ENCODE data around the gene EGFLAM.

The EGFLAM gene

GRCh38 chr5:38316544-38317224, 58.3 kb downstream of the EGFLAM start:
- Histone ChIP-seq H3K79me2 (ENCODE audit: insufficient read depth, low read length) (no peaks in the 10 kb centered on the region), H4K20me1 (ENCODE audit: insufficient read depth, low read length) (no peaks in the 10 kb centered on the region), H3K27me3 (ENCODE audit: insufficient read depth, low read length) (no peaks in the 10 kb centered on the region), H3K9me2 (ENCODE audit: low read depth, low read length) (no peaks in the 10 kb centered on the region), H3K4me3 (ENCODE audit: low read depth, low read length, poor library complexity, severe bottlenecking) (no peak overlapping the region), H2AFZ (ENCODE audit: low read length) (no peak overlapping the region), H3K4me1 (ENCODE audit: insufficient read depth, low read length, severe bottlenecking) (no peaks in the 10 kb centered on the region), H3K9me3 (ENCODE audit: low read length) (no peaks in the 10 kb centered on the region), H3K27ac (ENCODE audit: low read depth, low read length, poor library complexity, severe bottlenecking) (no peak overlapping the region), H3K36me3 (ENCODE audit: insufficient read depth, low read length) (no peaks in the 10 kb centered on the region), H3F3A (ENCODE audit: insufficient read depth, low read length) (no peaks in the 10 kb centered on the region), H3K9ac (ENCODE audit: low read length) (no peak overlapping the region), H3K4me2 (ENCODE audit: low read length) (no peak overlapping the region)
- TF ChIP-seq CTCF (IDR thresholded peaks at IDR 0.05; ENCODE audit: low read length): no peak
- no peak for TF ChIP-seq EZH2 (IDR thresholded peaks at IDR 0.05; ENCODE audit: borderline replicate concordance, low read length)

GRCh38 chr5:38317868-38318267, 59.5 kb downstream of the EGFLAM start:
- H3K36me3 ChIP-seq (ENCODE audit: insufficient read depth, low read length): no peaks in the 10 kb centered on the region
- TF ChIP-seq CTCF (IDR thresholded peaks at IDR 0.05; ENCODE audit: low read length) (no peak), EZH2 (IDR thresholded peaks at IDR 0.05; ENCODE audit: borderline replicate concordance, low read length) (no peak)
- H3K4me1 ChIP-seq (ENCODE audit: insufficient read depth, low read length, severe bottlenecking): no peaks in the 10 kb centered on the region
- no peak overlapping the region for H3K4me3 ChIP-seq (ENCODE audit: low read depth, low read length, poor library complexity, severe bottlenecking)
- no peak overlapping the region for H3K27ac ChIP-seq (ENCODE audit: low read depth, low read length, poor library complexity, severe bottlenecking)
- no peaks in the 10 kb centered on the region for H3K27me3 ChIP-seq (ENCODE audit: insufficient read depth, low read length)
- H4K20me1 ChIP-seq (ENCODE audit: insufficient read depth, low read length): no peaks in the 10 kb centered on the region
- H3K9me3 ChIP-seq (ENCODE audit: low read length): no peaks in the 10 kb centered on the region
- no peaks in the 10 kb centered on the region for H3F3A ChIP-seq (ENCODE audit: insufficient read depth, low read length)
- no peaks in the 10 kb centered on the region for H3K9me2 ChIP-seq (ENCODE audit: low read depth, low read length)
- H3K4me2 ChIP-seq (ENCODE audit: low read length): no peak overlapping the region
- no peak overlapping the region for H3K9ac ChIP-seq (ENCODE audit: low read length)
- H3K79me2 ChIP-seq (ENCODE audit: insufficient read depth, low read length): no peaks in the 10 kb centered on the region
- no peak overlapping the region for H2AFZ ChIP-seq (ENCODE audit: low read length)

- Histone ChIP-seq H2AFZ (ENCODE audit: low read length) (no peak overlapping the region), H4K20me1 (ENCODE audit: insufficient read depth, low read length) (no peaks in the 10 kb centered on the region), H3K27me3 (ENCODE audit: insufficient read depth, low read length) (no peaks in the 10 kb centered on the region), H3K4me3 (ENCODE audit: low read depth, low read length, poor library complexity, severe bottlenecking) (no peak overlapping the region), H3K9me3 (ENCODE audit: low read length) (no peaks in the 10 kb centered on the region), H3K79me2 (ENCODE audit: insufficient read depth, low read length) (no peaks in the 10 kb centered on the region), H3K9me2 (ENCODE audit: low read depth, low read length) (no peaks in the 10 kb centered on the region), H3F3A (ENCODE audit: insufficient read depth, low read length) (no peaks in the 10 kb centered on the region), H3K36me3 (ENCODE audit: insufficient read depth, low read length) (no peaks in the 10 kb centered on the region), H3K9ac (ENCODE audit: low read length) (no peak overlapping the region), H3K4me2 (ENCODE audit: low read length) (no peak overlapping the region), H3K27ac (ENCODE audit: low read depth, low read length, poor library complexity, severe bottlenecking) (no peak overlapping the region), H3K4me1 (ENCODE audit: insufficient read depth, low read length, severe bottlenecking) (no peaks in the 10 kb centered on the region)
- TF ChIP-seq CTCF (IDR thresholded peaks at IDR 0.05; ENCODE audit: low read length) (no peak), EZH2 (IDR thresholded peaks at IDR 0.05; ENCODE audit: borderline replicate concordance, low read length) (no peak)
Measured at GRCh38 chr5:38319491-38319890, 61.1 kb downstream of the EGFLAM start.

Data from OCI-LY1 (cell line).